Measurements from ENCODE around the gene PLEKHG4. TPM values are rescaled to one million over a fixed set of nuclear protein-coding genes. Genes with fewer than 3 reads are reported as not detected.

The PLEKHG4 gene
- total and polyA plus RNA-seq, 9 of the 15 experiments (the other 6 are each of a cell fraction or from before 2014, with no cell fraction given): 3.7 to 36.8 (median 17.9) TPM

DNA sequence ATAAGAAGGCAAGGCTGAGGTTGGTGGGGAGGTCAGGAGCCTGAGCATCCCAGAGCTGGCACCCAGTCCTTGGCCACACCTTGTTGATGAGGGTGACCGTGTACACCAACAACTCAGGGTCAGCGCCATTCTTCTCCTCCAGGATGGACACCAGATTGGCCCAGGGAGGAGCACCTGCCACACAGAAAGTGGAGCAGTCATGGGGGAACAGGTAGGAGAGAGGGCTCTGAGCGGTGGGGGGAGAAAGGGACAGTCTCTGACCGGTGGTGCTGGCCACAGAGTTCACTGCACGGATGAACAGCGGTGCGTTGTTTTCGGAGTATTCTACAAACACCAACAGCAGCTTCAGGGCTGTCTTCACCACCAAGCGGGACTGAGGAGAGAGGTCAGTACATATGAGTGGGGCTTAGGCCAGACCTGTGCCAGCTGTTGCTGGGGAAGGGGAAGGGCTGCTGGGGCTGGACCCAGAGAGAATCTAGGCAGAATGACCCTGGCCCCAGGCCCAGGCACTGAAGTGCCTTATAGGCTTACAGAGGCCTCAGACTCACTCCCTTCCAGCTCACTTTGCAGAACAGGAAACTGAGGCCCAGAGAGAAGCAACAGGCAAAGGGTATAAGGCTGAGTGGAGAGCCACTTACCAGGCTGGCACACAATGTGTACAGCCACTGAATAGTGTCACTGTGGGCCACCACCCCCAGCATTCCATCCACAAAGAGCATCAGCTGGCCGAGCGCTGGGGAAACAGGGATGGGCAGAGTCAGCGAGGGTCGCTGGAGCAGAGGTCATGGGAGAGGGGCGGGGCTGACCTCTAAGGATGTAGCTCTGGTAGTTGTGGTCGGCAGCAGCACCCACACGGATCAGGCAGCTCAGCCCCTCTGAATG lies 41.7 kb upstream of the PLEKHG4 start (continued):
- no peak for TF ChIP-seq ZNF778 (CRISPR knock-in tag; IDR thresholded peaks at IDR 0.05)

DNA sequence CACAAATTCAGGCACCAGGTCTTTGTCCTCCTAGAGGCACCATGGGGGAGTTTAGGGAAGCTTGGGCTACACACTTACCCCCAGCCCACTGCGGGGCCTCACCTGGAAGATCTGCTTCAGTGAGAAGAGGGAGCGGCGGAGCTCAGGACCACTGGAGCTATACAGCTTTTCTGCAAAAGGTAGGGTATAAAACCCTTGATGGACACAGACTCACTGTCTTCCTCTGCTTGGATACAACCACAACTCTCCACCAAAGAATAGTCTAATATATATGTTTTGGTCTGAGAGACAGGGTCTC lies 41.1 kb upstream of the PLEKHG4 start:
- no peak for FAIRE-seq
- POLR2A ChIA-PET: interaction anchor here (0.6 to 4.3 kb wide), 3 partner anchors 9 to 360 kb away, joined by 3 to 31 read pairs (median 5); partner anchors contain the start of genes FHOD1 and TMEM208
- no peak for DNase-seq (ENCODE audit: extremely low read depth in 1 of 4, low spot score in 3 of 4)
- Histone ChIP-seq H3K9me3 (replicated peaks; ENCODE audit: control insufficient read depth, insufficient read depth, low read depth, low read length) (no peaks in the 10 kb centered on the region), H3K4me1 (replicated peaks in 1 of 2; ENCODE audit: control insufficient read depth in 2 of 2, insufficient read depth in 2 of 2, low read length in 2 of 2) (peaks cover 41 to 50% of the 10 kb centered on the region in 2 experiments), H3K9ac (ENCODE audit: insufficient read depth in 1 of 2, low read depth in 2 of 2, low read length in 2 of 2) (no peak overlapping the region), H3K27me3 (ENCODE audit: control insufficient read depth in 2 of 2, insufficient read depth in 2 of 2, low read length in 2 of 2) (no peaks in the 10 kb centered on the region), H4K20me1 (replicated peaks; ENCODE audit: control insufficient read depth, insufficient read depth, low read length) (peaks cover 4% of the 10 kb centered on the region), H3K4me3 (no peak overlapping the region), H3K27ac (ENCODE audit: extremely low read depth, low read depth, low read length) (no peak overlapping the region), H2AFZ (ENCODE audit: low read depth, low read length) (no peak overlapping the region), H3K4me2 (ENCODE audit: insufficient read depth, low read length) (no peak overlapping the region), H3K79me2 (ENCODE audit: control insufficient read depth, insufficient read depth, low read length) (peaks cover 46% of the 10 kb centered on the region), H3K36me3 (ENCODE audit: control insufficient read depth, insufficient read depth, low read length) (peaks cover 80% of the 10 kb centered on the region; the same call in 2 of the 3 replicates), H3K9me1 (ENCODE audit: control insufficient read depth, insufficient read depth, low read length) (no peaks in the 10 kb centered on the region)
- CTCF ChIA-PET (ENCODE audit: low intra/inter-chr PET ratio): interaction anchor here (0.6 kb wide), 1 partner anchor 202 kb away, joined by 4 read pairs; no protein-coding TSS in a partner anchor
- 100% methylated on average over 3 of the region's 3 CpGs for WGBS (ENCODE audit: insufficient coverage, low coverage, missing lambda C conversion rate)
- in situ Hi-C loops (cut with MboI) (no loop called here), intact Hi-C loops (cut with micrococcal nuclease) (loop anchor here (5.0 kb wide), 1 partner anchor 39 kb away; the partner anchor contains the start of gene PLEKHG4)
- no peak for ATAC-seq
- no TSS peak for BruUV-seq (replicated peaks)
- no peak for TF ChIP-seq ZC3H8 (IDR thresholded peaks at IDR 0.05)
- no peak for TF ChIP-seq ZNF140 (CRISPR knock-in tag; IDR thresholded peaks at IDR 0.05)
- TF ChIP-seq MTA2 (IDR thresholded peaks at IDR 0.05; ENCODE audit: low read depth): no peak
- TF ChIP-seq MED1 (CRISPR knock-in tag; IDR thresholded peaks at IDR 0.05; ENCODE audit: borderline replicate concordance): no peak
- TF ChIP-seq ARID2 (IDR thresholded peaks at IDR 0.05): no peak
- TF ChIP-seq, protein P1, sequence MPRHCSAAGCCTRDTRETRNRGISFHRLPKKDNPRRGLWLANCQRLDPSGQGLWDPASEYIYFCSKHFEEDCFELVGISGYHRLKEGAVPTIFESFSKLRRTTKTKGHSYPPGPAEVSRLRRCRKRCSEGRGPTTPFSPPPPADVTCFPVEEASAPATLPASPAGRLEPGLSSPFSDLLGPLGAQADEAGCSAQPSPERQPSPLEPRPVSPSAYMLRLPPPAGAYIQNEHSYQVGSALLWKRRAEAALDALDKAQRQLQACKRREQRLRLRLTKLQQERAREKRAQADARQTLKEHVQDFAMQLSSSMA (CRISPR knock-in tag; IDR thresholded peaks at IDR 0.05): no peak
- TF ChIP-seq NCOA4 (IDR thresholded peaks at IDR 0.05; ENCODE audit: partially characterized antibody): no peak
- TF ChIP-seq, protein P2, sequence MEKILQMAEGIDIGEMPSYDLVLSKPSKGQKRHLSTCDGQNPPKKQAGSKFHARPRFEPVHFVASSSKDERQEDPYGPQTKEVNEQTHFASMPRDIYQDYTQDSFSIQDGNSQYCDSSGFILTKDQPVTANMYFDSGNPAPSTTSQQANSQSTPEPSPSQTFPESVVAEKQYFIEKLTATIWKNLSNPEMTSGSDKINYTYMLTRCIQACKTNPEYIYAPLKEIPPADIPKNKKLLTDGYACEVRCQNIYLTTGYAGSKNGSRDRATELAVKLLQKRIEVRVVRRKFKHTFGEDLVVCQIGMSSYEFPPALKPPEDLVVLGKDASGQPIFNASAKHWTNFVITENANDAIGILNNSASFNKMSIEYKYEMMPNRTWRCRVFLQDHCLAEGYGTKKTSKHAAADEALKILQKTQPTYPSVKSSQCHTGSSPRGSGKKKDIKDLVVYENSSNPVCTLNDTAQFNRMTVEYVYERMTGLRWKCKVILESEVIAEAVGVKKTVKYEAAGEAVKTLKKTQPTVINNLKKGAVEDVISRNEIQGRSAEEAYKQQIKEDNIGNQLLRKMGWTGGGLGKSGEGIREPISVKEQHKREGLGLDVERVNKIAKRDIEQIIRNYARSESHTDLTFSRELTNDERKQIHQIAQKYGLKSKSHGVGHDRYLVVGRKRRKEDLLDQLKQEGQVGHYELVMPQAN (IDR thresholded peaks at IDR 0.05; ENCODE audit: borderline replicate concordance): no peak
- TF ChIP-seq SREBF1 (IDR thresholded peaks at IDR 0.05; ENCODE audit: borderline replicate concordance, low read depth, low read length): no peak
- TF ChIP-seq ZNF764 (CRISPR knock-in tag; IDR thresholded peaks at IDR 0.05; ENCODE audit: low read depth): no peak
- TF ChIP-seq ZNF717 (CRISPR knock-in tag; IDR thresholded peaks at IDR 0.05): no peak
- no peak for TF ChIP-seq TAL1 (IDR thresholded peaks at IDR 0.05)
- no peak for TF ChIP-seq ZFP30 (CRISPR knock-in tag; IDR thresholded peaks at IDR 0.05; ENCODE audit: borderline replicate concordance)
- TF ChIP-seq, protein P3, sequence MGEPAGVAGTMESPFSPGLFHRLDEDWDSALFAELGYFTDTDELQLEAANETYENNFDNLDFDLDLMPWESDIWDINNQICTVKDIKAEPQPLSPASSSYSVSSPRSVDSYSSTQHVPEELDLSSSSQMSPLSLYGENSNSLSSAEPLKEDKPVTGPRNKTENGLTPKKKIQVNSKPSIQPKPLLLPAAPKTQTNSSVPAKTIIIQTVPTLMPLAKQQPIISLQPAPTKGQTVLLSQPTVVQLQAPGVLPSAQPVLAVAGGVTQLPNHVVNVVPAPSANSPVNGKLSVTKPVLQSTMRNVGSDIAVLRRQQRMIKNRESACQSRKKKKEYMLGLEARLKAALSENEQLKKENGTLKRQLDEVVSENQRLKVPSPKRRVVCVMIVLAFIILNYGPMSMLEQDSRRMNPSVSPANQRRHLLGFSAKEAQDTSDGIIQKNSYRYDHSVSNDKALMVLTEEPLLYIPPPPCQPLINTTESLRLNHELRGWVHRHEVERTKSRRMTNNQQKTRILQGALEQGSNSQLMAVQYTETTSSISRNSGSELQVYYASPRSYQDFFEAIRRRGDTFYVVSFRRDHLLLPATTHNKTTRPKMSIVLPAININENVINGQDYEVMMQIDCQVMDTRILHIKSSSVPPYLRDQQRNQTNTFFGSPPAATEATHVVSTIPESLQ (CRISPR knock-in tag; IDR thresholded peaks at IDR 0.05): no peak
